HG03025 (cell line): Measurements from ENCODE around the gene RACGAP1.
A peak's percentile ranks its signal among the peaks of the same experiment; 100 is the strongest.

Experiments used
- ATAC-seq: cut with Tn5 transposase; IDR thresholded peaks from one replicate; pipeline ENCODE4 v1.9.1; 2021; ENCODE audit warnings: mild to moderate bottlenecking, moderate library complexity; ENCODE audit not compliant: unreplicated experiment, low FRiP score

The RACGAP1 gene

DNA sequence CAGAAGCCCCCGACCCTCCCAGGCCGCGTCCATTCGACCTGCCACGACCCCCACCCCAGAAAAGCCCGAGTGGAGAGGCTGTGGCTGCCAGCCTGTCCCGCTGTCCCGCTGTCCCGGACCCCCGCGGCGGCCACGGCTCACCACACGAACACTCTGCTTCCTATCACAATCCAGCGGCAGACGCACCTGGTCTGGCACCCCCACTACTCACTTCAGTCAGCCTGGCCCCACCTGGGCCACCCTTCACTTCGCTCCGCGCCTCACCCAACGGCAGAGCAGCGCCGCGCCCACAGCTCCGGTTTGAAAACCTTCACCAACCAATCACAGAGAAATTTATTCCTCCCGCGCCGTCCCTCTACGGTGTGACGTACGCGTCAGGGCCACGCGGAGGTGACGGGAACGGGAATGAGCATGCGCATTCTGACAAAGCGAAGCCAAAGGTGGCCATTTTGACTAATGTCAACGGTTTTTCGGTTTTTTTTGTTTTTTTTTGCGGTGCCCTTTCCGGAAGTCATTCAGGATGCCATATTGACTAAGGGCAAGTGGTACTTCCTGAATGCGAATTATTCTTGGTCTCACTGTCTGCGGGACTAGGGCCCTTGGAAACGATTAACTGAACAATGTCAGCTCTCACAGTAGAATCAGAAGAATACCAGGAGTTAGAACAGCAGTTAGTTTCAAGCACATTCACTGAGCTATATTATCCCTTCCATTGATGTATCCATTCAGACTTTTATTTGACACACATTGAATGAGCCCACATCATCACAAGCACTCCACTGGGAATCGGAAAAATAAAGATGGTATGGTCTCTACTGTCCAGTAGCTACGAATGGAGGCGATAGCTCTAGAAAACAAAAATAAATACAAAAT is at the start of gene RACGAP1:
TSS of gene RACGAP1 (minus strand) at position 308 of the 873 bp plus-strand sequence. CDS start 8,779 bp downstream, outside the sequence.
- ATAC-seq, result peak; percentile 96

DNA sequence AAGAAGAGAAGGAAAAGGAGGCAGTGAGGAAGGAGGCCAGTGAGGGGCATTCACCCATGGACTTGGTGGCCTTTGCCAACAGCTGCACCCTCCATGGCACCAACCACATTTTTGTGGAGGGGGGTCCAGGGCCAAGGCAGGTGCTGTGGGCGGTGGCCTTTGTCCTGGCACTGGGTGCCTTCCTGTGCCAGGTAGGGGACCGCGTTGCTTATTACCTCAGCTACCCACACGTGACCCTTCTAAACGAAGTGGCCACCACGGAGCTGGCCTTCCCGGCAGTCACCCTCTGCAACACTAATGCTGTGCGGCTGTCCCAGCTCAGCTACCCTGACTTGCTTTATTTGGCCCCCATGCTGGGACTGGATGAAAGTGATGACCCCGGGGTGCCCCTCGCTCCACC is 48.4 kb upstream of the RACGAP1 start:
- no peak for ATAC-seq

- no peak for ATAC-seq
These were observed 47.9 kb upstream of the RACGAP1 start for GRCh38 chr12:50073206-50073605.

DNA sequence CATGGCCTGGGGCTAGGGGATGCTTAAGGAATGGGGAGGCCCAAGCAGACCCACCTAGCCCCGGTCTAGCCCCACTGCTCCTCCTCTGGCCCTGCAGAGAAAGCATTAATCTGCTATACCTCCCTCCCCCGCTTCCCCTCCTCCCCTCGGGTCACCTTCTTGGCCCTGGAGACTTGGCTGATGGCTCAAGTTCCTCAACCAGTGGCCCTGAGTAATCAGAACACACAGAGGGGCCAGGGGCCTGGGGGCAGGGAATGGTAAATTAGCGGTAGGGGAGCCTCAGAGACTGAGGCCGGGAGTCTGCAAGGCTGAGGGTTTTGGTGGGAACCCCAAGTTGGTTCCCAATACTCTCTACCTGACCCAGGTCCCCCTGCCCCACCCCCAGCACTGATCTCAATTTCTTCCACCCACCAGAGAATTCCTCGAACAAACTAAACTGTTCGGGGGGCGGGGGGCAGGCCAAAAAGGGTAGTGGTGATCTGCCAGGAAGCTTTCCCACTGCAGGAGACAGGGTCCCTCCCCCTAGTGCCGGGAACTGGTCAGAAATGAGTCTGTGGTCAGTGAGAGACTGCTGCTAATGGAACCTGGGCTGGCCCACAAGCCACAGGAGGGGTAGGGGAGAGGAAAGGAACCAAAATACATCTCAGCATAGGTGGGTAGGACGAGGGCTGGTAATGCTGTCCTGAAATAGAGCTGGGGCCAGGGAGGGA is 47.1 kb upstream of the RACGAP1 start:
- ATAC-seq, result no peak

- no peak for ATAC-seq
These were observed 45.2 kb upstream of the RACGAP1 start for GRCh38 chr12:50070314-50071060.

DNA sequence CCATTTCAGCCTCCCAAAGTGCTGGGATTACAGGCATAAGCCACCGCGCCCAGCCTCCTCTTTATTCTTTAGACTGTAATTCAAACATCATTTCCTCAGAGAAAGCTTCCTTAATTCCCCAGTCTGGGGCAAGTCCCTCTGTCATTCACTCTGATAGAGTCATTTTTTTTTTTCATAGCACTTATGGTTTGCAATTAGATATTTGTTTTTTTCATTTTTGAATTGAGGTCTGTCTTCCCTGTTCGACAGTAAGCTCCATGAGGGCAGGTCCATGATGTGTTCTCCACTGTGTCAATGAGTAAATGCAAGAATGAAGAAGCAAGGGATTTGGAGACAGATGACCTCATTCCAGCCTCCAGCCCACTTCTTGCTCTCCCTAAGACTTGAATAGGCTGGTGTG is 44.2 kb upstream of the RACGAP1 start:
- ATAC-seq, result no peak

- no peak for ATAC-seq
These were observed 43.8 kb upstream of the RACGAP1 start for GRCh38 chr12:50069069-50069468.

- ATAC-seq, result no peak
These were observed 41.1 kb upstream of the RACGAP1 start for GRCh38 chr12:50066402-50066801.

- ATAC-seq, result no peak
These were observed 40.5 kb upstream of the RACGAP1 start for GRCh38 chr12:50065726-50066310.

DNA sequence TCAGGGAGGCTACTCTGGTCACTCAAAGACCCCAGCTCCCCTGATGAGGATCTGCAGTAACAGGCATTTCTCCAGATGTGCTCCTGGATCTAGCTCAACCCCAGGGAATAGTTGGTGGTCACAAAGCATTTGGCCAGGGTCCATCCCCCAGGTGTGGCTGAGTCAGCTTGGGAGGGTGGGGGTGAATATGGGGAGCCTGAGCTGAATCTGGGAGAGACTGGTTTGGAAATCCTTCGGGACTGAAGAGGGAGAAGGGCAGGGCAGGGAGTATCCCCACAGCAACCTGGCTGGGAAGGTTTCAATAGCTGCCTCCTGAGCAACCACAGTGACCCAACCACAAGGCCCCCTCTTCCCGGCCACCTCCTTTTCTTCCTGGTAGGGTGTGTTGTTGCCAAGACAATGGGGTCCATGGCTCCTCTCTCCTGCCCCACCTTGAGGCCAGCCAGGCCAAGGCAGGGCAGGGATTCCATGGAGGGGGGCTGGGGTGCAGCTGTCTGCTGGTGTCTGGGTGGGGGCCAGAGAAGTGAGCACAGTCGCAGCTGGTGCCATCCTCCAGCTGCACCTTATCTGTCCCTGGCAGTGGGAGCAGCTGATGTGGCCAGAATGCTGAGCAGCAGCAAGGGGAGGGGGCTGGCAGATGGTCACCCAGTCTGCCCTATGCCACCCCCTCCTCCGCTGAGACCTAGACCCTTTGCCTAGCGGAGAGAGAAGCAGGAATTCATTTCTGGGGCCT is 37.6 kb upstream of the RACGAP1 start:
- ATAC-seq, result no peak

DNA sequence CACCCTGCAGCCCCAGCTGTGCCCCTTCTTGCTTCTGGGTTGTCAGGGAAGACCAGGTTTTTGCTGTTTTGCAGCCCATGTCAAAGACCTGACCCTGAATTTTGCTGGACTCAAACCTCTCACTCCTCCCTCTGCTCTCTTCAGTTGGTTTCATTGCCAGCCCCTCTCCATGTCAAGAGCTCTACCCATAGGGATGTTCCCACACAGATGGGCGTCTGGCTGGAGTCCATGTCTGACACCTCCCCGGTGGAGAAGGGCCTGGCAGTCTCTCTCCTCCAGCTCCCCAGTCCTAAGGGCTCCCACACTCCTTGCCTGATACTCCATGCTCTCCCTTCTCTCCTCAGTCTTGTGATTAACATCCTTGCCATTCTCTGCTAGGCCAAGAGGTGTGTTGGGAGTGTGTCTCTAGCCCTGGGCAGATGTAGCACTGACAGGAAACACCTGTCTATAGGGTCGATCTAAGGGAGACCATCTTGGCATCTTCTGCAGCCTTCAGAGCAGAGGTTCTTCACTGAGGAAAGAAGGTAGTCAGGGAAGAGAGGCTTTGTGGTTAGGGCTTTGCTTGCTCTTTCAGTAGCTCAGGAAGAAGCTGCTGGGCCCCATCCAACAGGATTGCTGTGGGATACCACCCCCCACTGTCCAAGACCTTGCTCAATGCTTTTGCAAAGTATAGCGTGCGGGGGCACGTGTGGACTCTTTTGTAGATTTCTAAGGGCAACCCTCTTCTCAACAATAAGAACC is 36.8 kb upstream of the RACGAP1 start:
- ATAC-seq, result no peak

DNA sequence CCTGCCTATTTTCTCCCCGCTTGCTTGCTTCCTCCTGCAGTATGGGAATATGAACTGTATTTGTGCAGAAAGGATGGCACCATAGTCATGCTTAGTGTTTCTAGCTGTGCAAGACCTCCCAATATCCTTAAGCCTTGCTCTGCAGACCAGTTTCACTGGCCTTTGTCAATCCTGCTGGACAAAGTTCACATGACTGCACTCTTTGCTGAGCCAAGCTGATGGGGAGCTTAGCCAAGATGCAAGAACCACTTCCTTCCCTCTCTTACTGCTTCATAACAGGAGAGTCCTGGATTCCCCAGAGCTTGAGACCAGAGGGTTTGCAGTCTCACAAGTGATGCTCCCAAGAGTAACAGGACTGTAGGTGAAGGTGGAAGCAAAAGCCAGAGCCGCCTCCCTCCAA is 35.9 kb upstream of the RACGAP1 start:
- no peak for ATAC-seq

DNA sequence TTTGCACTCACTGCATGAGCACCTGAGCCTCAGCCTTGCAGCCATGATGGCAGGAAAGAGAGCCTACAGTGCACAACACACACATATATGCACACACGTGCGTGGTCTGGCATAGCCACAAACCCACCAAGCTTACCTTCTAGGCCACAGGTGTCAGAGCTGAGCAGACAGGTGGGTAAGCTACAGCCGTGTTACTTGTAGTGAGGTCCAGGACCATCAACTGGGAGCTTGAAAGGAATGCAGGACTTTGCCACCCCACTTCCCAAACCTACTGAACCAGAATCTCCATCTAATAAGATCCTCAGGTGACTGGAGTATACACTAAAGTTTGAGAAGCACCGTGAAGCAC is 34.8 kb upstream of the RACGAP1 start:
- ATAC-seq, result no peak

DNA sequence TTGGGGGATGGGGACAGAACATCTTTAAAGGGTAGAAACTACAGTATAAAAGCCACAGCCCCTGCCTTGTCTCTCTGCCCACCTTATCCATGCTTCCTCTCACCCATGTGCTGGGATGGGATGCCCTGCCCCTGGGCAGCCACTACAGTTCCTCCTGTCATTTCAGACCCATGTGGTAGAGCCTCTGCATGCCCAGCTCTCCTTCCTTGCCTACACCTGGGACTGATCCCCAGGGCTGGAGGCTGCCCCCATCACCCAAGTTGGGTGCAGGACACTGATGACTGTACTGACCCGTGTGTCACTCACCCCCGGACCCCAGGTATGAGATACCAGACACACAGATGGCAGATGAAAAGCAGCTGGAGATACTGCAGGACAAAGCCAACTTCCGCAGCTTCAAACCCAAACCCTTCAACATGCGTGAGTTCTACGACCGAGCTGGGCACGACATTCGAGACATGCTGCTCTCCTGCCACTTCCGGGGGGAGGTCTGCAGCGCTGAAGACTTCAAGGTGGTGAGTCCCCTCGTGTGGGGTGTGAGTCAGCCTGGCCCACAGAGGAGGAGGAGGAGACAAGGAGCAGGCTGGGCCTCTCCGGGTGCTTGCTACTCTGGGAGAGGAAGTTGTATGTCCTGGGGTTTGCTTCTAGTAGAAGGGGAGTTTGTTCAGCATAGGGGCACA is 34.3 kb upstream of the RACGAP1 start:
- ATAC-seq, result no peak

GRCh38 chr12:50058743-50059312 is 33.5 kb upstream of the RACGAP1 start:
- no peak for ATAC-seq

DNA sequence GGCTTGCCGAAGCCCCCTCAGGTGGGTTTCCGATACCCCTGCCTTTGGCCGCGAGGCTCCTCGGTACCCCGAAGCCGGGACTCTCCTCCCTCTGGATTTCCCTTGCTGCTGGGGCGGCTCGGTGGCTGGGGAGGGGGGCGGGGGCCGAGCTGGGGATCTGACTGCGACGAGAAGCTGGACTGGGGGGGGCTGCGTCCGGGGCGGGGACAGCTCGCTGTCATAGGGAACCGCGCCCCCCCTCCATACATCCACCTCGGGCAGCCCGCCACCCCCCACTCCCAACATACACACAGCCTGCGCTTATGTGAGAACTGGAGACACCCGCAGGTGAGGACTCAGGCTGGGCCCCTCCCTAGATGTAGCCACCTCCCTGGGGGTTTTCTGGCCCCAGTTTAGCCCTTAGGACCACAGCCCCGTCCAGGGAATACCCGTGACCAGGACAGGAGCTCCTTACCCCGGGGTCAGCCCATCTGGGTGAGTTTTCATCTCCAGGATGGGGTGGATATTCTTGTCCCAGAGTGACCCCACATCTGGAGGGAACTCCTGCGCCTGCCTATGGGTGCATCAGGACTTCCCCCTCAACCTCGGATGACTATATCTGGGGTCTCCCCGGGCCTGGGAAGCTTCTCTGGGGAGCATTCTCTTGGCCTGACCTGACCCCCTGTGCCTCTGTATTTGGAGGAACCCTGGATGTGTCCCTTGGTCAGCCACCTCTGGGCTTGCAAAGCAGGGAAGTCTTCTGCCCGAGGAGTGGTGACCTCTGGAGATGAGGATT is 32.8 kb upstream of the RACGAP1 start:
- no peak for ATAC-seq

GRCh38 chr12:50057000-50057841 is 31.9 kb upstream of the RACGAP1 start, which contains the start of gene ASIC1:
Gene ASIC1 (plus strand): TSS chr12:50057596. CDS start chr12:50058767, 1,171 bp downstream.
- no peak for ATAC-seq
